ENCODE data around the gene C1orf210.

C1orf210 gene

DNA sequence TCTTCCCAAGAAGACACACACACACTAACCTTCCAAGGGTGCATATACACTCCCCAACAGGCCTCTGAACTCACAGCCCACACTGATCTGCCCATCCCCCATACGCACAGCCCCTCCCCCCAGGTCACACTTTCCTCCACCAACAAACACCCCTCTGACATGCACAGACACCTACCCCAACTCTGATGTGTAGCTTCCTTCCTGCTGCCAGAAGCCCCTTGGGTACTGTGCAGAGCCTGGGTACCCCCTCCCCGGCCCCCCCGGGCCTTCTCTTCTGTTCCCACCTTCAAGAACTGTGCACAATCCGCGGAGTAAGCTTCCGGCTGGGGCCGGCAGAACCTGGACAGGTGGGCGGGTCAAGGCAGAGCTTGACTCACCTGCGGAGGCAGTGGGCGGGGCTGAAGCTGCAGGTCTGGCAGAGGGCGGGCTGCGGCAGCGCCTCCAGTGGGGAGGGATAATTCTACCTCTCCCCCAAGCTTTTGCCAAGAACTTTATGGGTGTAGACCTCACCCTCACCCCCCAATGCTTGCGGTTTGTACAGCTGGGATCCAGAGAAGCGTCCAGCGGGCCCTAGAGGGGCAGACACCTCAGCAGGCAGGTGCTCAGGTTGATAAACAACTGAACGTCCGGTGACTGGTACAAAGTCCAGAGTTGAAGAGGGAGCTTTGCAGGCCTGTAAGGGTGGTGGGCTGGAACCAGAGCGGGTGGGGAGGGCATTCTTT lies at the start of gene C1orf210:
Gene C1orf210 (minus strand): TSS at position 313 of the 722 bp plus-strand sequence. CDS start 2,311 bp downstream, outside the sequence.
- no peak for DNase-seq

GRCh38 chr1:43334453-43335205 lies 49.2 kb upstream of the C1orf210 start:
- no peak for DNase-seq

DNA sequence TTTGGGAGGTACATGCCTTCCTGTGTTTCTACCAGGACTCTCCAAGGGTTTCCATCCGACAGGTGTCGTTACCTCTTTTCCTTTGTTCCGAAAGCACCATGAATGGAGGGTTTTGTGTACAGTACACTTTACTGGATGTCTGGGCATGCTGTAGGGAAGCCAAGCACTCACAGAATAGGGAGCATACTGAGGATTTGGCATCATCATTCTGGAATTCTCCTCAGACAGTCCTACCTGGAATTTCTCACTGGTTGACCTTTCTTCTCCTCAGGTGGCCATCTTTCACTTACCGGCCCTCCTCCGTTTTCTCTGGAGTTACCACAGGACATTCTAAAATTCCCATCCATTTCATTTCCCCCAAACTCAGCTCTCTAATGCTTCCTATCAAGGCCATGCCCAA lies 46.3 kb upstream of the C1orf210 start:
- no peak for DNase-seq

DNA sequence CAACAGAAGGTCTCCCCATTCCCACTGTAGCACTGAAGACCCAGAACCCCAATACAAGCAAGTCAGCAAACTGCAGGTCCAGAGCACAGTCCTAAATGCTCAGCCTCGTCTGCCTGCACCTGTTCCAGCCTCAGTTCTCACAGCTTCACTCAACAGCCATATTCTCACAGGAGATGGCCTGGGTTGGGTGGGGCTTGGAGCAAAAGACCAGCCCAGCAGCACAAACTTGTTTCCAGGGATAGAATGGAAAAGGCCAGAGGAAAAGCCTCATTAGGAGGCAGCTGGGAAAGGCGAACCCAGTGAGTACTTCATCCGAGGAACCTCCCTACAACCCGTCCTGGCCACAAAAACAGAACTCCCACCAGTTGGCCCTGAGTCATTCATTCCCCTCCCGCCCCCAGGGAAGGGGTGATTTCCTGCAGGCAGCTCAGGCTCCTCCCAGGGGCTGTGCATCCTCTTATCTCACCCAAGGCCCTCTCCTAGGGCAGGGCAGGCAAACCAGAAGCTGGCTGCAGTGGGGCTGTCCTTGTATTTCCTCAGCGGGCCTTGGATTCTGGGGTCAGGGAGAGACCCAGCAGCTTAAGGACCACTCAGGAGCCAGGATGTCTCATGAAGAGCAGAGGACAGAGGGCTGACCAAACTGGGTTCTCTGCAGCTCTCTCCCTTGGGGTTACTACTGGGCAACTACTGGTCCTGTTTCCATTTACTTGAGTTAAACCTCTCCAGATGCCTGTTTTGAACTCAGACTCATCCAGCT lies 44.8 kb upstream of the C1orf210 start:
- DNase-seq, result peak; percentile 79

- DNase-seq, result no peak
These were observed 42.3 kb upstream of the C1orf210 start for GRCh38 chr1:43327549-43328292.

DNA sequence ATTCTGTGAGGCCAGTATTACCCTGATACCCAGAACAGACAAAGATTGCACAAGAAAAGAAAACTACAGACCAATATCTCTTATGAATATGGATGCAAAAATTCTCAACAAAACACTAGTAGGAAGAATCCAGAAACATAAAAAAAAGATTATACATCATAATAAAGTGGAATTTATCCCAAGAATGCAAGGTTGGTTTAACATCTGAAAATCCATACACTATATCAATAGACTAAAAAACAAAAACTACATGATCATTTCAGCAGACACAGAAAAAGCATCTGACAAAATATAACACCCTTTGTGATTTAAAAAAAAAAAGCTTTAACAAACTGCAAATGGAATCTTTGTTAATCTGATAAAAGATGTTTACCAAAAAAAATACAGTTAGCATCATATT lies 40.0 kb upstream of the C1orf210 start:
- DNase-seq, result no peak

DNA sequence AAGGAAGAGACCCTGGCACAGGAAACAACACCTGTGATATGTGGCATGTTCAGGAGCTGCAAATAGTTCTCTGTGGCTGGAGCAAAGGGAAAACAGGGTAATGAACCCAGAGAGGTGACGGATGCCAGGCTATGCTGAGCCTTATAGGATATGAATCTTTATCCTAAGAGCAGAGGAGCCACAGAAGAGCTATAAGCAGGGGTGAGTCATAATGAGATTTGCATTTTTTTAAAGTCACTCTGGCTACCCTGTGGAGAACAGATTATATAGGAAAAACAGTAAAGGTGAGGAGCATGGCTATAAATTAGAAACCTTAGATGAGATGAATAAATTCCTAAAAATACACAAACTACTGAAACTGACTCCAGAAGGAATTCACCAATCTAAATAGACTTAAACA lies 39.4 kb upstream of the C1orf210 start:
- DNase-seq, result no peak

DNA sequence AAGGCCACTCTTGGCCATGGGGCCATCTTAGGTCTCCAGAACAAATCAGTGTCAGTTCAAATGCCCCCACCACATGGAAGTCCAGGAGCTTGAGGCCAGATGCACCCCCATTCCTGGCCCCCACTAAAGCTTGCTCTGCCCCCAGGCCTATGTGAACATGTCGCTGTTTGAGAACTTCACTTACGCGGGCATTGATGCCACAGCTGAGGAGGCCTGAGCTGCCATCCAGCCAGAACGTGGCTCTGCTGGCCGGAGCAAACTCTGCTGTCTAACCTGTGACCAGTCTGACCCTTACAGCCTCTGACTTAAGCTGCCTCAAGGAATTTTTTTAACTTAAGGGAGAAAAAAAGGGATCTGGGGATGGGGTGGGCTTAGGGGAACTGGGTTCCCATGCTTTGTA lies 37.1 kb upstream of the C1orf210 start:
- no peak for DNase-seq

- DNase-seq, result no peak
These were observed 36.0 kb upstream of the C1orf210 start for GRCh38 chr1:43321331-43321891.

DNA sequence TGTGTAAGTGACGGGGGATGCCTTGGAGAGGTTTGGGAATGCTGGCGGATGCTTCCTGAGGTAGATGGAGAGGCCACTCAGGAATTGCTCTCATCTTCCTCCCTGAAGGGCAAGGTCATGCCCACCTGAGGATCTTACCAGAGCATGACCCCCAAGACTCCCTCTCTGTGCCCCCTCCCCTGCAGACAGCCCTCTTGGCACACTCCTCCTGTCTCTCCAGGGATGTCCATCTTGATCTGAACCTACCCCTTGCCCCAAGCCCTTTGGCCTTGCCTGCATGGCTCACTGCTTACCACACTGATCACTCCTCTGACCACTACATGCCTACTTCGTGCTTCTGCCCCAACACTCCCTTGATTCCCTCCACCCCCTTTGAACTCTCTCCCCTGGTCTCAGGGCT lies 34.4 kb upstream of the C1orf210 start:
- no peak for DNase-seq

DNA sequence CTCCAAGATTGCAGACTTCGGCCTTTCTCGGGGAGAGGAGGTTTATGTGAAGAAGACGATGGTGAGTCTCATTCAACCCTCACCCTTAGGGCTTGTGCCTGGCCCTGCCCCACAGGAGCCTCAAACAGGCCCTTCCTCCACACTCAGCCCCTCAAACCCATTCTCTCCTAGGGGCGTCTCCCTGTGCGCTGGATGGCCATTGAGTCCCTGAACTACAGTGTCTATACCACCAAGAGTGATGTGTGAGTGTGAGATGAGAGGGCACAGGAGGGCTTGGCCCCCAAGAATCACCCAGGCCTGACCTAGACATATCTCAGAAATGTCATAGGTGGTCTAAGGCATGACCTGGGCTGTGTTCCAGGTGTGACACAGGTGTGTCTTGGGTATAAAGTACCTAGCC lies 33.9 kb upstream of the C1orf210 start:
- no peak for DNase-seq

- no peak for DNase-seq
These were observed 33.5 kb upstream of the C1orf210 start for GRCh38 chr1:43318831-43319230.

- no peak for DNase-seq
These were observed 32.6 kb upstream of the C1orf210 start for GRCh38 chr1:43317817-43318471.

DNA sequence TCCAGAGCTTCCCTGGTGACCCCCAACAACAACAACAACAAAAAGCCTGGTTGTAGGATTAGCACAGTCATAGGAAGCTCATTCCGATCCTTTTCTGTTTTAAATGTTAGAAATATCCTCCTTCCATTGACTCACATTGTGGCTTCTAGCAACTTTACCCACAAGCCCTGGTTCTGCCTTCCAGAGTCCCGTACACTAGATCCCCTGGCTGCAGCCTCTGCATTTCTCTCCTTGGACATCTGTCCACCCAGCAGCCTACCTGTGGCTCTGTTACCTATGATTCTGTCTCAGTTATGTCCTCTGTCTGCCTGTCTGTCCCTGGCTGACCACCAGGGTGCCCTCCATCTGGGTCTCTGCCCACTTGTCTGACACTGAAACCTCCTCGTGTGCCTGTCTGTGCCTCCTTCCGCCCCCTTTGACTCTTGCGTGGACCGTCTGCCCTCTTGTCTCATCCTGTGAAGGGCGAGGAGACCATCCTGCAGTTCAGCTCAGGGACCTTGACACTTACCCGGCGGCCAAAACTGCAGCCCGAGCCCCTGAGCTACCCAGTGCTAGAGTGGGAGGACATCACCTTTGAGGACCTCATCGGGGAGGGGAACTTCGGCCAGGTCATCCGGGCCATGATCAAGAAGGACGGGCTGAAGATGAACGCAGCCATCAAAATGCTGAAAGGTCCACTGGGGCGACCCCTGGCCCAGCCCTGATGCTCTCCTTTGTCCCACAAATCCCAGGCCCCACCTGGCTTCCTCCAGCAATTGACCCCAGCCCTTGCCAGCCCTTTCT lies 31.5 kb upstream of the C1orf210 start:
- no peak for DNase-seq

DNA sequence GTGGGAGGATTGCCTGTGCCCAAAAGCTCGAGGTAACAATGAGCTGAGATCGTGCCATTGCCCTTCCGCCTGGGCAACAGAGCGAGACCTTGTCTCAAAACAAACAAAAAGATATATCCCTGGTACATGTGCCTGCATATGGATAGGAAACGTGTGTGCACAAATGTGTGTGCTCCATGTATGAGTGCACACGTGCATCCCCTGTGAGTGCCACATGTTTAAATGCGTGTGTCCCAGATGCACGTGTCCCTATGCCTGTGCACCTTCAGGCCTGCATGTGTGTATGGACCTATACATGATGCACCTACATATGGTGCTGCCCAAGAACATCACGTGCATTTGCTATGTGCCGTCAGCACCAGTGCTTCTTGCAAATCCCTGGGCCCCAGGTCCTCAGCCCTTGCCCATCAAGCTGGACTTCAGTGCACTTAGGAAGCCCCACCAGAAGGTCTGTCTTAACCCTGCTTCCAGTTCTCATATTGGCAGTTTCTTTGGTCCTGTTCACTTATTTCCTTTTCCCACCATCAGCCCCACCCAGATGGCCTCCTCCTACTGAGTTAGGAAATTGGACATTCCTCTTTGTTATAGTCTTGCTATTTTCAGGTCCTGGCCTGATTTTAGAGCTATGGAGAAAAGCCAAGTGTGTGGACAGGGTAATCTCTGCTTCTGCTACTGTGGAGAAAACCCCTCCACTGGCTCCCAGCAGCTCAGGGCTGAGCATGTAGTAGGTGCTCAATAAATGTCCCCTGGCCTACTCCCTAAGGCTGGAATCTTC lies 30.8 kb upstream of the C1orf210 start:
- no peak for DNase-seq

- no peak for DNase-seq
These were observed 30.1 kb upstream of the C1orf210 start for GRCh38 chr1:43315481-43315880.

- no peak for DNase-seq
These were observed 28.9 kb upstream of the C1orf210 start for GRCh38 chr1:43314233-43314632.

- no peak for DNase-seq
These were observed 28.4 kb upstream of the C1orf210 start for GRCh38 chr1:43313771-43314170.

GRCh38 chr1:43312663-43313515 lies 27.5 kb upstream of the C1orf210 start:
- no peak for DNase-seq

Measured in kidney glomerular epithelial cell (primary cell).